H9 (cell line): Measurements from ENCODE around the gene VDAC1. TPM values are rescaled to one million over a fixed set of nuclear protein-coding genes. Genes with fewer than 3 reads are reported as not detected.

Source experiments
- DNase-seq: peaks from one replicate; pipeline ENCODE4 v3.0.0-alpha.2; 2017
- H2AFZ ChIP-seq: one replicate; pipeline ENCODE4 v1.6.1; 2013; ENCODE audit warnings: mild to moderate bottlenecking, low read length, control low read depth, moderate library complexity
- H2AK5ac ChIP-seq: 2 replicates; pipeline ENCODE4 v1.6.1; 2013; ENCODE audit warnings: low read length, control low read depth, mixed read lengths; ENCODE audit not compliant: insufficient read length
- H2BK120ac ChIP-seq: one replicate; pipeline ENCODE4 v1.6.1; 2013; ENCODE audit warnings: low read depth, mild to moderate bottlenecking, low read length, control low read depth, inconsistent platforms; ENCODE audit not compliant: poor library complexity, severe bottlenecking
- H2BK12ac ChIP-seq: 2 replicates; pipeline ENCODE4 v1.6.1; 2013; ENCODE audit warnings: low read length, control low read depth, mixed read lengths, low read depth; ENCODE audit not compliant: insufficient read length
- H2BK15ac ChIP-seq: 2 replicates; pipeline ENCODE4 v1.6.1; 2013; ENCODE audit warnings: low read depth, low read length, control low read depth
- H2BK20ac ChIP-seq: one replicate; pipeline ENCODE4 v1.6.1; 2013; ENCODE audit warnings: low read depth, mild to moderate bottlenecking, low read length, control low read depth, inconsistent platforms; ENCODE audit not compliant: poor library complexity, severe bottlenecking
- H2BK5ac ChIP-seq: 2 replicates; pipeline ENCODE4 v1.6.1; 2013; ENCODE audit warnings: low read length, control low read depth, mixed read lengths; ENCODE audit not compliant: insufficient read length
- H3K14ac ChIP-seq: 2 replicates; pipeline ENCODE4 v1.6.1; 2013; ENCODE audit warnings: low read length, control low read depth; ENCODE audit not compliant: insufficient read depth
- H3K18ac ChIP-seq: 2 replicates; pipeline ENCODE4 v1.6.1; 2013; ENCODE audit warnings: low read depth, mild to moderate bottlenecking, mixed read lengths, low read length, control low read depth; ENCODE audit not compliant: insufficient read length
- H3K23ac ChIP-seq: 2 replicates; pipeline ENCODE4 v1.6.1; 2013; ENCODE audit warnings: low read length, control low read depth, mixed read lengths, low read depth; ENCODE audit not compliant: insufficient read length
- H3K23me2 ChIP-seq: 2 replicates; pipeline ENCODE4 v1.6.1; 2013; ENCODE audit warnings: low read depth, mild to moderate bottlenecking, mixed read lengths, low read length, control low read depth; ENCODE audit not compliant: insufficient read length, poor library complexity, severe bottlenecking
- H3K27ac ChIP-seq: 2 replicates; pipeline ENCODE4 v1.5.1; 2013; ENCODE audit warnings: low read length, control low read depth, mixed read lengths, low read depth; ENCODE audit not compliant: insufficient read length
- H3K27me3 ChIP-seq: 2 replicates; pipeline ENCODE4 v1.6.1; 2013; ENCODE audit warnings: low read length, control low read depth, inconsistent platforms; ENCODE audit not compliant: insufficient read depth
- H3K4ac ChIP-seq: 2 replicates; pipeline ENCODE4 v1.6.1; 2013; ENCODE audit warnings: low read depth, mild to moderate bottlenecking, control low read depth, inconsistent platforms, low read length, moderate library complexity
- H3K4me1 ChIP-seq: 2 replicates; pipeline ENCODE4 v1.6.1; 2013; ENCODE audit warnings: low read length, control low read depth, inconsistent platforms; ENCODE audit not compliant: insufficient read depth
- H3K4me2 ChIP-seq: 2 replicates; pipeline ENCODE4 v1.6.1; 2013; ENCODE audit warnings: low read length, control low read depth, mixed read lengths; ENCODE audit not compliant: insufficient read length, insufficient read depth
- H3K56ac ChIP-seq: 2 replicates; pipeline ENCODE4 v1.6.1; 2013; ENCODE audit warnings: low read depth, mild to moderate bottlenecking, mixed read lengths, low read length, control low read depth; ENCODE audit not compliant: insufficient read length
- H3K79me1 ChIP-seq: 2 replicates; pipeline ENCODE4 v1.6.1; 2013; ENCODE audit warnings: low read depth, mild to moderate bottlenecking, moderate library complexity, low read length, control low read depth, inconsistent platforms; ENCODE audit not compliant: insufficient read depth, poor library complexity, severe bottlenecking
- H3K79me2 ChIP-seq: 2 replicates; pipeline ENCODE4 v1.6.1; 2013; ENCODE audit warnings: low read length, control low read depth, inconsistent platforms; ENCODE audit not compliant: insufficient read depth
- H3K9ac ChIP-seq: 2 replicates; pipeline ENCODE4 v1.6.1; 2013; ENCODE audit warnings: low read length, control low read depth, mixed read lengths; ENCODE audit not compliant: insufficient read length; ENCODE audit errors: extremely low read depth
- H3K9me3 ChIP-seq: one replicate; pipeline ENCODE4 v1.6.1; 2013; ENCODE audit warnings: low read depth, low read length, inconsistent platforms; ENCODE audit not compliant: control insufficient read depth
- H3T11ph ChIP-seq: one replicate; pipeline ENCODE4 v1.6.1; 2013; ENCODE audit warnings: mild to moderate bottlenecking, low read length, control low read depth, inconsistent platforms
- H4K20me1 ChIP-seq: one replicate; pipeline ENCODE4 v1.6.1; 2013; ENCODE audit not compliant: control insufficient read depth, insufficient read length, insufficient read depth
- H4K5ac ChIP-seq: 2 replicates; pipeline ENCODE4 v1.6.1; 2013; ENCODE audit warnings: low read depth, mild to moderate bottlenecking, mixed read lengths, low read length, control low read depth; ENCODE audit not compliant: insufficient read length
- H4K8ac ChIP-seq: replicated peaks from 2 replicates; pipeline ENCODE4 v1.6.1; 2013; ENCODE audit warnings: low read length, control low read depth, mixed read lengths, low read depth; ENCODE audit not compliant: insufficient read length
- H4K91ac ChIP-seq: 2 replicates; pipeline ENCODE4 v1.6.1; 2013; ENCODE audit warnings: low read depth, mild to moderate bottlenecking, moderate library complexity, mixed read lengths, low read length, control low read depth; ENCODE audit not compliant: insufficient read length
- H3K27ac Mint-ChIP-seq, 3 experiments: 2 replicates in 2 of 3; 3 replicates in 1 of 3; pipeline ENCODE4 v1.8.0; 2020 to 2021; ENCODE audit warnings: mixed read lengths in 3 of 3, mild to moderate bottlenecking in 1 of 3, moderate library complexity in 1 of 3
- H3K27me3 Mint-ChIP-seq: 2 replicates; pipeline ENCODE4 v1.8.0; 2021; ENCODE audit warnings: low read depth, mild to moderate bottlenecking, moderate library complexity, mixed read lengths
- H3K36me3 Mint-ChIP-seq, 3 experiments: 2 replicates in 2 of 3; 3 replicates in 1 of 3; pipeline ENCODE4 v1.8.0; 2020 to 2021; ENCODE audit warnings: low read depth in 3 of 3, mixed read lengths in 3 of 3; ENCODE audit not compliant: insufficient read depth in 1 of 3
- H3K4me1 Mint-ChIP-seq, 2 experiments: 2 replicates each; pipeline ENCODE4 v1.8.0; 2020; ENCODE audit warnings: mixed read lengths in 2 of 2
- H3K4me3 Mint-ChIP-seq, 2 experiments: 2 replicates in 1 of 2; 3 replicates in 1 of 2; pipeline ENCODE4 v1.8.0; 2020 to 2021; ENCODE audit warnings: mild to moderate bottlenecking in 2 of 2, mixed read lengths in 2 of 2, moderate library complexity in 1 of 2
- H3K9me3 Mint-ChIP-seq, 2 experiments: 2 replicates in 1 of 2; 3 replicates in 1 of 2; pipeline ENCODE4 v1.8.0; 2020; ENCODE audit warnings: mild to moderate bottlenecking in 2 of 2, mixed read lengths in 2 of 2, moderate library complexity in 1 of 2
- WGBS: extraction: QIAGEN DNeasy Blood & Tissue Kit; methylation state at CpG from one replicate; pipeline ENCODE4 v1.1.7; 2013; ENCODE audit warnings: missing lambda C conversion rate, low lambda C conversion rate, mixed read lengths; ENCODE audit not compliant: insufficient read length; ENCODE audit errors: extremely low coverage; 5-methylcytosine and 5-hydroxymethylcytosine counted together
- total RNA-seq: library from RNA; stranded (reverse); gene quantifications from 2 replicates; pipeline ENCODE4 v1.2.1, GENCODE V29; 2021
- TF ChIP-seq, protein P1 (sequence below): fragments of 200-600 bp; sonication (generic); conservative IDR thresholded peaks from 3 replicates; pipeline ENCODE4 v1.8.0; 2021; ENCODE audit warnings: antibody characterized with exemption, mild to moderate bottlenecking

The VDAC1 gene
- total RNA-seq, 1 experiment from 2014 or later, result 208 TPM

GRCh38 chr5:134003817-134004625, 754 bp downstream of the VDAC1 start:
- Histone ChIP-seq H3K23me2 (peaks cover 18% of the 10 kb centered on the region), H4K20me1 (no peaks in the 10 kb centered on the region)

More at GRCh38 chr5:134003817-134004625, 754 bp downstream of the VDAC1 start:
- H4K5ac ChIP-seq, result no peak overlapping the region
- peak overlapping the region; percentile 93 for H3K14ac ChIP-seq
- H3K4me2 ChIP-seq, result peak overlapping the region; percentile 68
- peaks cover 4% of the 10 kb centered on the region; the same call in 1 of the 2 replicates for H3K4me1 ChIP-seq
- H4K91ac ChIP-seq, result no peak overlapping the region
- TF ChIP-seq, protein P1, sequence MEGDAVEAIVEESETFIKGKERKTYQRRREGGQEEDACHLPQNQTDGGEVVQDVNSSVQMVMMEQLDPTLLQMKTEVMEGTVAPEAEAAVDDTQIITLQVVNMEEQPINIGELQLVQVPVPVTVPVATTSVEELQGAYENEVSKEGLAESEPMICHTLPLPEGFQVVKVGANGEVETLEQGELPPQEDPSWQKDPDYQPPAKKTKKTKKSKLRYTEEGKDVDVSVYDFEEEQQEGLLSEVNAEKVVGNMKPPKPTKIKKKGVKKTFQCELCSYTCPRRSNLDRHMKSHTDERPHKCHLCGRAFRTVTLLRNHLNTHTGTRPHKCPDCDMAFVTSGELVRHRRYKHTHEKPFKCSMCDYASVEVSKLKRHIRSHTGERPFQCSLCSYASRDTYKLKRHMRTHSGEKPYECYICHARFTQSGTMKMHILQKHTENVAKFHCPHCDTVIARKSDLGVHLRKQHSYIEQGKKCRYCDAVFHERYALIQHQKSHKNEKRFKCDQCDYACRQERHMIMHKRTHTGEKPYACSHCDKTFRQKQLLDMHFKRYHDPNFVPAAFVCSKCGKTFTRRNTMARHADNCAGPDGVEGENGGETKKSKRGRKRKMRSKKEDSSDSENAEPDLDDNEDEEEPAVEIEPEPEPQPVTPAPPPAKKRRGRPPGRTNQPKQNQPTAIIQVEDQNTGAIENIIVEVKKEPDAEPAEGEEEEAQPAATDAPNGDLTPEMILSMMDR, result no peak
- H2AK5ac ChIP-seq, result no peak overlapping the region
- H2BK120ac ChIP-seq, result no peak overlapping the region
- H3K18ac ChIP-seq, result peak overlapping the region; percentile 83
- no peak overlapping the region for H2BK15ac ChIP-seq
- H3K9ac ChIP-seq, result peak overlapping the region; percentile 84
- no peak overlapping the region for H3K56ac ChIP-seq
- Mint-ChIP-seq H3K9me3 (peaks cover 0 to 2% of the 10 kb centered on the region in 2 experiments; a peak in 1 of 5 replicates), H3K27me3 (peaks cover 2% of the 10 kb centered on the region; the same call in 1 of the 2 replicates), H3K36me3 (peaks cover 14 to 26% (median 17%) of the 10 kb centered on the region in 3 experiments; a peak in 6 of 7 replicates), H3K4me3 (peak overlapping the region; percentile 92 to 96), H3K27ac (peak overlapping the region; percentile 55 to 97 (median 86); a peak in 5 of 7 replicates), H3K4me1 (peaks cover 51 to 57% of the 10 kb centered on the region in 2 experiments)
- DNase-seq, result no peak
- WGBS, result no CpG with 5 or more reads among the region's 90 CpGs
- peaks cover 47% of the 10 kb centered on the region for H3K79me2 ChIP-seq
- H3T11ph ChIP-seq, result no peak overlapping the region
- no peak overlapping the region for H3K4ac ChIP-seq
- H2AFZ ChIP-seq, result no peak overlapping the region
- H3K23ac ChIP-seq, result no peak overlapping the region
- no peak overlapping the region for H2BK20ac ChIP-seq
- H3K9me3 ChIP-seq, result no peaks in the 10 kb centered on the region
- no peak overlapping the region for H2BK12ac ChIP-seq
- no peak overlapping the region for H2BK5ac ChIP-seq
- no peak overlapping the region for H4K8ac ChIP-seq
- H3K27ac ChIP-seq, result no peak overlapping the region
- peaks cover 6% of the 10 kb centered on the region for H3K79me1 ChIP-seq
- no peaks in the 10 kb centered on the region for H3K27me3 ChIP-seq
